HG03039 (cell line): ENCODE data around the gene LPAR1.
"Not testable (repeated sequence)": the region's sequence is repeated elsewhere in the genome, so short reads cannot be mapped to it uniquely, and the experiment has no call there.

Experiments used
- ATAC-seq: cut with Tn5 transposase; IDR thresholded peaks from one replicate; pipeline ENCODE4 v1.9.1; 2021; ENCODE audit warnings: mild to moderate bottlenecking, moderate library complexity; ENCODE audit not compliant: unreplicated experiment

Gene LPAR1

GRCh38 chr9:110826400-110826799 lies 211.9 kb downstream of the LPAR1 start:
- ATAC-seq, result not testable (repeated sequence)

GRCh38 chr9:110825950-110826349 lies 212.3 kb downstream of the LPAR1 start:
- no peak for ATAC-seq

GRCh38 chr9:110825129-110825528 lies 213.1 kb downstream of the LPAR1 start:
- ATAC-seq, result not testable (repeated sequence)
